PC-9 (cell line): ENCODE data around the gene MNT.

ENCODE experiments used
- CTCF ChIP-seq: fragments of 200-600 bp; sonication (generic); conservative IDR thresholded peaks from 2 replicates; pipeline ENCODE4 v1.6.1; 2017; ENCODE audit warnings: mixed run types, antibody characterized with exemption, mild to moderate bottlenecking, moderate library complexity
- EZH2 ChIP-seq: fragments of 200-600 bp; sonication (generic); IDR thresholded peaks from 2 replicates; pipeline ENCODE4 v1.8.0; 2017; ENCODE audit warnings: antibody characterized with exemption, low read depth

- TF ChIP-seq CTCF = no peak
- TF ChIP-seq EZH2 = no peak
These were observed 17.7 kb upstream of the MNT start for GRCh38 chr17:2418572-2418971.
